GM21381 (cell line): ENCODE measurements around the gene NKX3-2.

Experiments
- ATAC-seq: cut with Tn5 transposase; IDR thresholded peaks from one replicate; pipeline ENCODE4 v1.9.1; 2021; ENCODE audit warnings: mild to moderate bottlenecking, moderate library complexity; ENCODE audit not compliant: unreplicated experiment

The NKX3-2 gene

GRCh38 chr4:13546142-13546940 is 2.0 kb upstream of the NKX3-2 start:
- no peak for ATAC-seq

GRCh38 chr4:13545394-13545808 is 1.1 kb upstream of the NKX3-2 start:
- ATAC-seq, result no peak

- ATAC-seq, result peak; percentile 42
These were observed 492 bp upstream of the NKX3-2 start for GRCh38 chr4:13544606-13545393.

- ATAC-seq, result no peak
These were observed 1.1 kb downstream of the NKX3-2 start for GRCh38 chr4:13543032-13543838.

GRCh38 chr4:13542577-13543031 is 1.7 kb downstream of the NKX3-2 start:
- no peak for ATAC-seq

GRCh38 chr4:13541720-13542576 is 2.4 kb downstream of the NKX3-2 start:
- ATAC-seq, result no peak

- no peak for ATAC-seq
These were observed 3.1 kb downstream of the NKX3-2 start for GRCh38 chr4:13541176-13541604.

- no peak for ATAC-seq
These were observed 3.7 kb downstream of the NKX3-2 start for GRCh38 chr4:13540446-13541175.

GRCh38 chr4:13539619-13540445 is 4.5 kb downstream of the NKX3-2 start:
- ATAC-seq, result no peak

- no peak for ATAC-seq
These were observed 5.2 kb downstream of the NKX3-2 start for GRCh38 chr4:13539047-13539618.

GRCh38 chr4:13538427-13538973 is 5.8 kb downstream of the NKX3-2 start:
- no peak for ATAC-seq

- ATAC-seq, result no peak
These were observed 6.5 kb downstream of the NKX3-2 start for GRCh38 chr4:13537832-13538177.

- no peak for ATAC-seq
These were observed 7.1 kb downstream of the NKX3-2 start for GRCh38 chr4:13537011-13537831.

- ATAC-seq, result no peak
These were observed 7.7 kb downstream of the NKX3-2 start for GRCh38 chr4:13536607-13537006.

- no peak for ATAC-seq
These were observed 8.5 kb downstream of the NKX3-2 start for GRCh38 chr4:13535708-13536361.

- ATAC-seq, result no peak
These were observed 9.2 kb downstream of the NKX3-2 start for GRCh38 chr4:13535118-13535517.
